PC-9 (cell line): ENCODE data around the gene SEC14L3. TPM values are rescaled to one million over a fixed set of nuclear protein-coding genes. Genes with fewer than 3 reads are reported as not detected.

Experiments
- BruUV-seq: library from RNA; stranded (reverse); fragments of 400-500 nt; replicated peaks from 2 replicates; lab custom pipeline; 2021; lab: Mats Ljungman, UMichigan
- CTCF ChIA-PET: fragments of 300-600 bp; sonication (Branson Sonifier 250); formaldehyde crosslinking; loops from one replicate; lab custom pipeline; 2022; ENCODE audit warnings: antibody characterized with exemption; lab: Charles Lee
- POLR2A ChIA-PET: fragments of 300-600 bp; sonication (Branson Sonifier 250); formaldehyde crosslinking; loops from one replicate; lab custom pipeline; 2022; ENCODE audit warnings: antibody characterized with exemption; ENCODE audit not compliant: unreplicated experiment; lab: Charles Lee
- DNase-seq, 2 experiments: peaks; one replicate each; pipeline versions ENCODE4 v3.0.0 to v3.0.0-alpha.2; 2015 to 2022; ENCODE audit warnings: mixed read lengths in 1 of 2
- H2AFZ ChIP-seq: fragments of 200-600 bp; sonication (generic); 2 replicates; pipeline ENCODE4 v1.8.1; 2017; ENCODE audit warnings: antibody characterized with exemption
- H3F3A ChIP-seq: fragments of 200-600 bp; sonication (generic); 2 replicates; pipeline ENCODE4 v1.8.1; 2017; ENCODE audit warnings: antibody characterized with exemption, mild to moderate bottlenecking, low read depth; ENCODE audit not compliant: insufficient read depth
- H3K27ac ChIP-seq: fragments of 200-600 bp; sonication (generic); 2 replicates; pipeline ENCODE4 v1.6.1; 2016; ENCODE audit warnings: mixed run types
- H3K27me3 ChIP-seq: fragments of 200-600 bp; sonication (generic); 2 replicates; pipeline ENCODE4 v1.6.1; 2016; ENCODE audit warnings: low read depth, mixed run types; ENCODE audit not compliant: insufficient read depth
- H3K36me3 ChIP-seq: fragments of 200-600 bp; sonication (generic); 2 replicates; pipeline ENCODE4 v1.6.1; 2016; ENCODE audit warnings: low read depth, mixed run types
- H3K4me1 ChIP-seq: fragments of 200-600 bp; sonication (generic); replicated peaks from 2 replicates; pipeline ENCODE4 v1.6.1; 2016; ENCODE audit warnings: mixed run types; ENCODE audit not compliant: insufficient read depth
- H3K4me2 ChIP-seq: fragments of 200-600 bp; sonication (generic); 2 replicates; pipeline ENCODE4 v1.6.1; 2017; ENCODE audit warnings: mixed run types
- H3K4me3 ChIP-seq: fragments of 200-600 bp; sonication (generic); 2 replicates; pipeline ENCODE4 v1.6.1; 2016; ENCODE audit warnings: mixed run types
- H3K79me2 ChIP-seq: fragments of 200-600 bp; sonication (generic); 2 replicates; pipeline ENCODE4 v1.6.1; 2017; ENCODE audit warnings: low read depth, mixed run types
- H3K9me2 ChIP-seq: fragments of 200-600 bp; sonication (generic); 2 replicates; pipeline ENCODE4 v1.8.1; 2017; ENCODE audit warnings: mild to moderate bottlenecking; ENCODE audit not compliant: insufficient read depth
- H3K9me3 ChIP-seq: fragments of 200-600 bp; sonication (generic); 2 replicates; pipeline ENCODE4 v1.8.1; 2016; ENCODE audit warnings: low read depth; ENCODE audit not compliant: insufficient read depth
- H4K20me1 ChIP-seq: fragments of 200-600 bp; sonication (generic); 2 replicates; pipeline ENCODE4 v1.8.1; 2017; ENCODE audit not compliant: insufficient read depth
- EZH2 ChIP-seq: fragments of 200-600 bp; sonication (generic); IDR thresholded peaks from 2 replicates; pipeline ENCODE4 v1.8.0; 2017; ENCODE audit warnings: antibody characterized with exemption, low read depth
- intact Hi-C: fragments of 100-400 bp; cut with micrococcal nuclease; formaldehyde crosslinking; loops from one replicate; pipeline ENCODE4 v1.10.0; 2022; ENCODE audit not compliant: unreplicated experiment
- total RNA-seq: library from RNA; stranded (reverse); gene quantifications from 2 replicates; pipeline ENCODE4 v1.2.3, GENCODE V29; 2021
- TF ChIP-seq, protein P1 (sequence below): fragments of 200-600 bp; sonication (generic); conservative IDR thresholded peaks from 2 replicates; pipeline ENCODE4 v1.6.1; 2017; ENCODE audit warnings: mixed run types, antibody characterized with exemption, mild to moderate bottlenecking, moderate library complexity

The SEC14L3 gene
- total RNA-seq, 1 experiment from 2014 or later, result not detected

- H3K4me3 ChIP-seq, result no peak overlapping the region
- H3K79me2 ChIP-seq, result no peaks in the 10 kb centered on the region
- H3K36me3 ChIP-seq, result no peaks in the 10 kb centered on the region
- CTCF ChIA-PET, result no interaction called here
- H3F3A ChIP-seq, result peaks cover 7% of the 10 kb centered on the region
- no peaks in the 10 kb centered on the region for H3K9me3 ChIP-seq
- H3K27me3 ChIP-seq, result no peaks in the 10 kb centered on the region
- TF ChIP-seq, protein P1, sequence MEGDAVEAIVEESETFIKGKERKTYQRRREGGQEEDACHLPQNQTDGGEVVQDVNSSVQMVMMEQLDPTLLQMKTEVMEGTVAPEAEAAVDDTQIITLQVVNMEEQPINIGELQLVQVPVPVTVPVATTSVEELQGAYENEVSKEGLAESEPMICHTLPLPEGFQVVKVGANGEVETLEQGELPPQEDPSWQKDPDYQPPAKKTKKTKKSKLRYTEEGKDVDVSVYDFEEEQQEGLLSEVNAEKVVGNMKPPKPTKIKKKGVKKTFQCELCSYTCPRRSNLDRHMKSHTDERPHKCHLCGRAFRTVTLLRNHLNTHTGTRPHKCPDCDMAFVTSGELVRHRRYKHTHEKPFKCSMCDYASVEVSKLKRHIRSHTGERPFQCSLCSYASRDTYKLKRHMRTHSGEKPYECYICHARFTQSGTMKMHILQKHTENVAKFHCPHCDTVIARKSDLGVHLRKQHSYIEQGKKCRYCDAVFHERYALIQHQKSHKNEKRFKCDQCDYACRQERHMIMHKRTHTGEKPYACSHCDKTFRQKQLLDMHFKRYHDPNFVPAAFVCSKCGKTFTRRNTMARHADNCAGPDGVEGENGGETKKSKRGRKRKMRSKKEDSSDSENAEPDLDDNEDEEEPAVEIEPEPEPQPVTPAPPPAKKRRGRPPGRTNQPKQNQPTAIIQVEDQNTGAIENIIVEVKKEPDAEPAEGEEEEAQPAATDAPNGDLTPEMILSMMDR, result no peak
- no peak for TF ChIP-seq EZH2
- POLR2A ChIA-PET, result no interaction called here
- H3K9me2 ChIP-seq, result no peaks in the 10 kb centered on the region
- H3K27ac ChIP-seq, result no peak overlapping the region
- intact Hi-C loops, result no loop called here
- H2AFZ ChIP-seq, result no peak overlapping the region
- no peaks in the 10 kb centered on the region for H4K20me1 ChIP-seq
- no peak overlapping the region for H3K4me2 ChIP-seq
- no peaks in the 10 kb centered on the region for H3K4me1 ChIP-seq
- no TSS peak for BruUV-seq
- DNase-seq, result no peak
Observed at GRCh38 chr22:30432096-30432495, 39.7 kb downstream of the SEC14L3 start.

DNA sequence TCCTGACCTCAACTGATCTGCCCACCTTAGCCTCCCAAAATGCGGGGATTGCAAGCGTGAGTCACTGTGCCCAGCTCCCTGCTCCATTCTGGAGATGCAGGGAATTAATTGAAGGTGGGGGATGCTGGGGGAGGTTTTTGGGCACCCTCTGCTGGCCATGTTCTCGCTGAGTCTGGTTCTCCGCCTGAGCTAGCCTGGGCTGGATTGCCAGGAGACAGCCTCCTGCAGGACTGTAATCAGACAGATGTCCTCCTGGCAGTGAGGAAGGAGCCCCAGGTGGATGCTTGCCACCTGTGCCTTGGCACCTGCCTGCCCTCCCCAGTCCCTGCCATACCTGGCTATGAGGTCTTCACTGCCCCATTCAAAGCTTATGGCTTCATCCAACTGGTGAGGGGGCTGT lies 40.9 kb downstream of the SEC14L3 start:
- TF ChIP-seq, protein P1, result no peak
- TF ChIP-seq EZH2, result no peak
- POLR2A ChIA-PET, result interaction anchor here (0.5 kb wide), 1 partner anchor 13 kb away, joined by 7 read pairs; no protein-coding TSS in a partner anchor
- CTCF ChIA-PET, result interaction anchor here (0.7 to 1.2 kb wide), 2 partner anchors 34 to 40 kb away, joined by 3 to 13 read pairs; partner anchors contain the start of gene SEC14L2
- no TSS peak for BruUV-seq
- H3K4me1 ChIP-seq, result no peaks in the 10 kb centered on the region; the same call in 1 of the 2 replicates
- intact Hi-C loops, result no loop called here
- H2AFZ ChIP-seq, result no peak overlapping the region
- no peak overlapping the region for H3K4me3 ChIP-seq
- H3K9me3 ChIP-seq, result no peaks in the 10 kb centered on the region
- H3K9me2 ChIP-seq, result no peaks in the 10 kb centered on the region
- H3K27ac ChIP-seq, result no peak overlapping the region
- no peaks in the 10 kb centered on the region for H3K36me3 ChIP-seq
- H3F3A ChIP-seq, result peaks cover 13% of the 10 kb centered on the region
- no peak overlapping the region for H3K4me2 ChIP-seq
- DNase-seq, result no peak
- no peaks in the 10 kb centered on the region for H3K27me3 ChIP-seq
- H4K20me1 ChIP-seq, result no peaks in the 10 kb centered on the region
- no peaks in the 10 kb centered on the region for H3K79me2 ChIP-seq

DNA sequence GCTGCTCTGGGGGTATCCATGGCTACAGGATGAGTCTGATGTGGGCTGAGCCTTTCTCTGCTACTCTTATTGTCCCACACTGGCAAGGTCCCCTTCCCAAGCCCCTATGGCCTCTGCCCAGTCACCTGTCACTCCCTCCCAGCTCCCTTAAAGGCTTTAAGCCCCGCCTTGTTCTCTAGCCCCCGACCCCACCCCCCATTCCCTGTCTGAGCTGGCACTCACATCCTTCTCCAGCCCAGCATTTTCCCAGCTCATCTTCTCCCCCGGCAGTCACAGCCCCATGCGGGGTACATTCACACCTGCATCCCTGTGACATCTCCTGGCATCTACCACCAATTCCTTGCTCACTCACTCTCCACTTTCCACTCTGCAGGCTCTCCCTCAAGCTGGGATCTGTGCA lies 41.9 kb downstream of the SEC14L3 start:
- intact Hi-C loops, result loop anchor here (10.0 kb wide), 1 partner anchor 175 kb away; the partner anchor contains the start of gene TCN2
- CTCF ChIA-PET, result no interaction called here
- TF ChIP-seq, protein P1, result no peak
- TF ChIP-seq EZH2, result no peak
- DNase-seq, result no peak
- H3K4me1 ChIP-seq, result peaks cover 3% of the 10 kb centered on the region
- H3K9me2 ChIP-seq, result no peaks in the 10 kb centered on the region
- no peak overlapping the region for H3K4me3 ChIP-seq
- H3K27ac ChIP-seq, result no peak overlapping the region
- POLR2A ChIA-PET, result interaction anchor here (0.7 kb wide), 1 partner anchor 64 kb away, joined by 5 read pairs; no protein-coding TSS in a partner anchor
- H3K79me2 ChIP-seq, result peaks cover 2% of the 10 kb centered on the region
- H3K27me3 ChIP-seq, result no peaks in the 10 kb centered on the region
- H3K4me2 ChIP-seq, result no peak overlapping the region
- peaks cover 22% of the 10 kb centered on the region for H3F3A ChIP-seq
- H2AFZ ChIP-seq, result no peak overlapping the region
- no peaks in the 10 kb centered on the region for H3K36me3 ChIP-seq
- no TSS peak for BruUV-seq
- no peaks in the 10 kb centered on the region for H3K9me3 ChIP-seq
- no peaks in the 10 kb centered on the region for H4K20me1 ChIP-seq
